Vagina (tissue), 2 donors: Measurements from ENCODE around the gene ATP2A2. TPM values are rescaled to one million over a fixed set of nuclear protein-coding genes. Genes with fewer than 3 reads are reported as not detected.

ENCODE experiments used
- DNase-seq, 2 donors: peaks; one replicate each; pipeline ENCODE4 v3.0.0-alpha.2; 2017; ENCODE audit errors: extremely low spot score in 2 of 2
- H3K27ac ChIP-seq: fragments of 200-600 bp; sonication (generic); one replicate; pipeline ENCODE4 v1.5.1; 2019
- H3K27me3 ChIP-seq: fragments of 200-600 bp; sonication (generic); one replicate; pipeline ENCODE4 v1.5.1; 2019
- H3K36me3 ChIP-seq, 2 donors: fragments of 200-600 bp; sonication (generic); one replicate each; pipeline ENCODE4 v1.5.1; 2017 to 2019
- H3K4me1 ChIP-seq: fragments of 200-600 bp; sonication (generic); one replicate; pipeline ENCODE4 v1.5.1; 2019
- H3K4me3 ChIP-seq, 2 donors: fragments of 200-600 bp; sonication (generic); 1 replicate in 1 of 2; 2 replicates in 1 of 2; pipeline ENCODE4 v1.5.1; 2016 to 2019
- H3K9me3 ChIP-seq: fragments of 200-600 bp; sonication (generic); one replicate; pipeline ENCODE4 v1.5.1; 2019
- CTCF ChIP-seq, 3 experiments: fragments of 450-650 bp in 2 of 3; fragments of 200-600 bp in 1 of 3; sonication (generic) in 1 of 3; IDR thresholded peaks; one replicate each; pipeline ENCODE4 v1.5.1; 2017 to 2019; ENCODE audit warnings: antibody characterized with exemption in 3 of 3, mild to moderate bottlenecking in 2 of 3, moderate library complexity in 2 of 3
- POLR2A ChIP-seq, 2 donors: fragments of 450-650 bp; IDR thresholded peaks; one replicate each; pipeline ENCODE4 v1.6.1; 2017; ENCODE audit warnings: antibody characterized with exemption in 2 of 2, mild to moderate bottlenecking in 2 of 2, moderate library complexity in 2 of 2
- POLR2AphosphoS5 ChIP-seq, 2 donors: sonication (generic); formaldehyde crosslinking; IDR thresholded peaks; one replicate each; pipeline ENCODE4 v1.9.0; 2017; ENCODE audit warnings: antibody characterized with exemption in 2 of 2, mild to moderate bottlenecking in 2 of 2, low read depth in 1 of 2; ENCODE audit not compliant: insufficient read depth in 1 of 2
- intact Hi-C: fragments of 100-400 bp; cut with DNase I; formaldehyde crosslinking; loops from one replicate; pipeline ENCODE4 v1.15.1; 2023
- total RNA-seq: library from RNA; depleted of rRNA; stranded (reverse); fragments of >200 nt; gene quantifications from one replicate; pipeline ENCODE4 v1.2.3, GENCODE V29; 2016

Gene ATP2A2
- total RNA-seq, 1 donor from 2014 or later = 127 TPM

DNA sequence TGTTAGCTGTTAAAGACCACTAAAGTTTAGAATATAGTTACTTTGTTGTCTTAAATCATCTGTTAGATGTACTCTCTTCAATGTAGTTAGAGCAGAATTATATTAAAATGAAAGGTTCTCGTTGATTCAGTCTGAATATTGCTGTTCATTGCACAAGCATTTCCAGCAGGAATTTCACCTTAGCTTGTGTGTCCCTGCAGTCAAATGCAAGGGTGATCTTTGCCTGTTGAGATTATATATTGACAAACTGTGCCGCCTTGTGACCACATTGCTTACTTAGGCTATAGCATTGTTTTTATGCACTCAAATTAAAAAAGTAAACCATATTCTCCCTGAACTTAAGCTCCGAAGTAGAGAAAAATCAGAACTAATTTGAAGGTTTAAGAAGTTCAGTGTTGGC, 39.5 kb downstream of the ATP2A2 start:
- Histone ChIP-seq H3K4me1 (peaks cover 41% of the 10 kb centered on the region), H3K9me3 (no peaks in the 10 kb centered on the region), H3K4me3 (no peak overlapping the region), H3K36me3 (peaks cover 0 to 28% of the 10 kb centered on the region in 2 donors), H3K27ac (no peak overlapping the region), H3K27me3 (no peaks in the 10 kb centered on the region)
- TF ChIP-seq CTCF (IDR thresholded peaks at IDR 0.05) = no peak
- no peak for TF ChIP-seq POLR2AphosphoS5 (IDR thresholded peaks at IDR 0.05; ENCODE audit: insufficient read depth in 1 of 2, low read depth in 1 of 2)
- no peak for TF ChIP-seq POLR2A (IDR thresholded peaks at IDR 0.05)
- no peak for DNase-seq
- intact Hi-C loops = no loop called here

DNA sequence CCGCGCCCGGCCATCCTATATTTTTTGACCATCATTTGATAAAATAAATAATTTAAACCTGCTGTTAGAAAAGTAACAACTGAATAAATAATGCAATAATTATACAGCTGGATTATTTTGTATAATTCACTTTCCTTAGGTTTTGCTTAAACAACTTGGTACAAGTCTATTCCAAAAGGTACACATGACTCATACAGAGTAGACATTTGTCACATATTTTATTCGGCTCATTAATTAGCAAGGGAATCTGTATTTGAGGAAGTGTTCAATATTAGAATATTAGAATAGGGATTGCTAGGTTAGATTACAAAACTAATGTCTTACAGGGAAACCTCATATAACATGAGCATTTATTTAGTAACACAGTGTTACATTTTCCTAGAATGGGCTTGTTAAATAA, 48.7 kb downstream of the ATP2A2 start:
- Histone ChIP-seq H3K36me3 (peaks cover 0 to 73% of the 10 kb centered on the region in 2 donors), H3K4me1 (peaks cover 26% of the 10 kb centered on the region), H3K9me3 (no peaks in the 10 kb centered on the region), H3K4me3 (no peak overlapping the region), H3K27ac (no peak overlapping the region), H3K27me3 (no peaks in the 10 kb centered on the region)
- DNase-seq = no peak
- no peak for TF ChIP-seq POLR2A (IDR thresholded peaks at IDR 0.05)
- no peak for TF ChIP-seq CTCF (IDR thresholded peaks at IDR 0.05)
- no peak for TF ChIP-seq POLR2AphosphoS5 (IDR thresholded peaks at IDR 0.05; ENCODE audit: insufficient read depth in 1 of 2, low read depth in 1 of 2)
- intact Hi-C loops = no loop called here

DNA sequence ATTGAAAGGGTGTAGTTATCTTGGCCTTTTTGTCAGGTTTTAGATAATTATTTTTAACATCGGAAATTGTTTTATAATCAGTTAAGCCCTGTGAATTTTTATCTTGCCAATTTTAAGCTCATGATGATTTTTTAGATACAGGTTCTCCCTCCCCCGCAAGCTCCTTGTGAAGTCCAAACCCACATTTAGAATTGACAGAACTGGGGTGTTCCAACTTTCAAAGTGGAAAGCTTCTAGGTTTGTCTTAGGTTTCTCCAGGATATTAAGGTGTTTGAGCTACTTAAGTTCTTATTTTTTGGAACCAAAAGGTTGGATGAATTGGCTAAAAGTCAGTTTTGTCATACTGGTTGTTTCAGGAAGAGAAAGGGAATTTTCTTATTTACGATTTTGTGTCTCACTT, 49.1 kb downstream of the ATP2A2 start:
- H3K4me1 ChIP-seq = peaks cover 26% of the 10 kb centered on the region
- no peak for DNase-seq
- TF ChIP-seq POLR2A (IDR thresholded peaks at IDR 0.05) = no peak
- TF ChIP-seq POLR2AphosphoS5 (IDR thresholded peaks at IDR 0.05; ENCODE audit: insufficient read depth in 1 of 2, low read depth in 1 of 2) = no peak
- no peak for TF ChIP-seq CTCF (IDR thresholded peaks at IDR 0.05)
- H3K4me3 ChIP-seq = no peak overlapping the region
- H3K27ac ChIP-seq = no peak overlapping the region
- H3K27me3 ChIP-seq = no peaks in the 10 kb centered on the region
- no peaks in the 10 kb centered on the region for H3K9me3 ChIP-seq
- peaks cover 0 to 76% of the 10 kb centered on the region in 2 donors for H3K36me3 ChIP-seq
- intact Hi-C loops = no loop called here

GRCh38 chr12:110330544-110330943, 49.5 kb downstream of the ATP2A2 start:
- Histone ChIP-seq H3K27me3 (no peaks in the 10 kb centered on the region), H3K36me3 (peaks cover 0 to 77% of the 10 kb centered on the region in 2 donors), H3K27ac (no peak overlapping the region), H3K4me3 (no peak overlapping the region), H3K9me3 (no peaks in the 10 kb centered on the region), H3K4me1 (peaks cover 26% of the 10 kb centered on the region)
- TF ChIP-seq POLR2AphosphoS5 (IDR thresholded peaks at IDR 0.05; ENCODE audit: insufficient read depth in 1 of 2, low read depth in 1 of 2) (no peak), POLR2A (IDR thresholded peaks at IDR 0.05) (no peak), CTCF (IDR thresholded peaks at IDR 0.05) (no peak)
- intact Hi-C loops = no loop called here
- no peak for DNase-seq

- no peak for DNase-seq
- Histone ChIP-seq H3K27me3 (no peaks in the 10 kb centered on the region), H3K4me3 (no peak overlapping the region), H3K27ac (no peak overlapping the region), H3K4me1 (peaks cover 26% of the 10 kb centered on the region), H3K9me3 (no peaks in the 10 kb centered on the region), H3K36me3 (peaks cover 0 to 76% of the 10 kb centered on the region in 2 donors)
- TF ChIP-seq CTCF (IDR thresholded peaks at IDR 0.05) (no peak), POLR2A (IDR thresholded peaks at IDR 0.05) (no peak), POLR2AphosphoS5 (IDR thresholded peaks at IDR 0.05; ENCODE audit: insufficient read depth in 1 of 2, low read depth in 1 of 2) (no peak)
- intact Hi-C loops = no loop called here
These were observed 52.2 kb downstream of the ATP2A2 start for GRCh38 chr12:110333201-110333600.
